Measurements from ENCODE around the gene KLRC2.

- no peak for TF ChIP-seq CTCF (conservative IDR thresholded peaks at IDR 0.05 in 1 of 2, IDR thresholded peaks at IDR 0.05 in 1 of 2; ENCODE audit: extremely low read depth in 1 of 2, insufficient read depth in 1 of 2, low read depth in 1 of 2, low read length in 2 of 2)
- no peak for TF ChIP-seq EZH2 (IDR thresholded peaks at IDR 0.05; ENCODE audit: borderline replicate concordance, low read length)
Observed at GRCh38 chr12:10395390-10395998, 40.3 kb downstream of the KLRC2 start.
